AG09309 (cell line): ENCODE results near the gene CLDN6.

ENCODE experiments used
- DNase-seq: peaks from one replicate; pipeline ENCODE4 v3.0.0-alpha.2; 2010; ENCODE audit warnings: low read depth
- H3K4me3 ChIP-seq: 2 replicates; pipeline ENCODE4 v1.5.1; 2011; ENCODE audit warnings: mild to moderate bottlenecking, low read depth, low read length, moderate library complexity; ENCODE audit not compliant: control insufficient read depth
- CTCF ChIP-seq: IDR thresholded peaks from 2 replicates; pipeline ENCODE4 v1.5.1; 2011; ENCODE audit warnings: mild to moderate bottlenecking, low read depth, low read length, inconsistent platforms; ENCODE audit not compliant: insufficient read depth, control insufficient read depth; ENCODE audit errors: missing control alignments

The CLDN6 gene

GRCh38 chr16:3026609-3027488 lies 8.9 kb upstream of the CLDN6 start:
- no peak for TF ChIP-seq CTCF
- no peak for DNase-seq
- H3K4me3 ChIP-seq = no peak overlapping the region

DNA sequence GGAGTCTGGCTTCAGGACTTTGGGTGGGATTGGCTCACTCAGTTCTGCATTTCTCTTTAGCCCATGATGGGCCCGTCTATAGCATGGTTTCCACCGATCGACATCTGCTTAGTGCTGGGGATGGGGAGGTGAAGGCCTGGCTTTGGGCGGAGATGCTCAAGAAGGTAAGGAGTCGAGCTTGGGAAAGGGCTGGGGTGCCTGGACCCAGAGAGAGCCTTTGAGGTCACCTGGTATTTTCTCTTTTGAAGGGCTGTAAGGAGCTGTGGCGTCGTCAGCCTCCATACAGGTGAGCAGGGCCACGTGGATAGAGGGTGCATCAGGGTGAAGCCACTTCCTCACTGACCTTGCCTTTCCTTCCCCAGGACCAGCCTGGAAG lies 8.0 kb upstream of the CLDN6 start:
- DNase-seq = no peak
- no peak overlapping the region for H3K4me3 ChIP-seq
- TF ChIP-seq CTCF = no peak

DNA sequence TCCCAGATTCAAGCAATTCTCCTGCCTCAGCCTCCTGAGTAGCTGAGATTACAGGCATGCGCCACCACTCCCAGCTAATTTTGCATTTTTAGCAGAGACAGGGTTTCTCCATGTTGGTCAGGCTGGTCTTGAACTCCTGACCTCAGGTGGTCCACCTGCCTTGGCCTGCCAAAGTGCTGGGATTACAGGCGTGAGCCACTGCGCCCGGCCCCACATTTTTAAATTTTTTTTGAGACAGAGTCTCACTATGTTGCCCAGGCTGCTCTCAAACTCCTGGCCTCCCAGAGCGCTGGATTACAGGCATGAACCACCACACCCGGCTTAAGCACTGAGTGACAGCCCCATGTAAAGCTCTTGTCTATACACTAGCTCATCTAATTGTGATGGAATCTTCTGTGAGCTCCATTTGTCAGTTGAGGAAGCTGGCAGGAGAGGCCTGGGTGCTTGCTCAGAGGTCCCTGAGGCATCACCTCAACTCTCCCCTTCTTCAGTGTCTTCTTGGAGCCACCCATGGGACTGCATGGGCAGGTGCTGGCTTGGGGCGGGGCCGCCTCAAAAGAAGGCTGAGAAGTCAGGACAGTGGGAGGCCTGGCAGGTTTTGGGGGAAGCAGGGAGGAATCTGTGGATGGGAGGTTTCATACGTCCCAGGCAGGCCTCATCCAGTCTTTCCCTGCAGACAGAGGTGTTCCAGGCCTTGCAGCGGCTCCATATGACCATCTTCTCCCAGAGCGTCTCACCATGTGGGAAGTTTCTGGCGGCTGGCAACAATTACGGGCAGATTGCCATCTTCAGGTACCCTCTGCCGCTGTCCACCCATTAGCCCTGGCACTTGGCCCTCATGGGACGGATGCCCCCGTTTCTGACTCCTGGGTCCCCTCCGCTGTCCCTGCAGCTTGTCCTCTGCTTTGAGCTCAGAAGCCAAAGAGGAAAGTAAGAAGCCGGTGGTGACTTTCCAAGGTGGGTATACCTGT lies 7.3 kb upstream of the CLDN6 start:
- TF ChIP-seq CTCF = no peak
- H3K4me3 ChIP-seq = no peak overlapping the region
- no peak for DNase-seq

DNA sequence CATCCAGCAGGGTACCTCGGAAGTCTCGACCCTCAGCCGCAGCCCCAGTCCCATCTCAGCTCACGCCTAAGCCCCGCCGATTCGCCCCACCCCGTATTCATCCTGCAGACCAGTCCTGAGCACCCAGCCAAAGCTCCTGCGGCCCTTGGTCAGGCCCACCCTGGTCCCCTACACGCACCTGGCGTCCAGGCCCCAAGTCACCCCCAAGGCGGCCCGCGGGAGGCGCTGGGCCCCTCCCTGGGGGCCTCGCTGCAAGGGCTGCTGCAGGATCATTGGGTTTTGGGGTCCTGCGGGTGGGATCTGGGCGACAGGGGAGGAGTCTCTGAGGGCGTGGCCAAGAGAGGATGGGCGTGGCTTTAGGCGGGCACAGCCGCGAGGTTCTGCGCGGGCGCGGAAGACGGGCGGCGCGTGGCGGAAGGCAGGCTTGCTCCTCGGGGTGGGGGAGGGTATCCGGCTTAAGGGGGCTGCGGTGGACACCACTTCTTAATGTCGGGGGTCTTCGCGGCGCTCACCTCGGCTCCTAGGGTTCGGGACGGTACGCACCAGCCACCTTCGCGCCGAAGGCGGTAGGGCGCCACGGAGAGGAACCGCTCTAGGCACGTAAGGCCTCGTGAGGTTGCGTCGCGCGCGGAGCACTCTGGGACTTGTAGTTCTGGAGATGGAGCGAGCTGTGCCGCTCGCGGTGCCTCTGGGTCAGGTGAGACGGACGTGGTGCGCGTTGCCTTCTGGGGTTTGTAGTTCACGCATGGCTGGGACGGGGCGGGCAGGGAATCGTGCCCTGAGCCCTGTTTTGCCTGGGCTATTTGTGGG lies 5.9 kb upstream of the CLDN6 start, which contains the start of the genes HCFC1R1 and THOC6:
HCFC1R1 (minus strand) TSS at position 274 of the 810 bp plus-strand sequence; CDS start at position 273, 1 bp downstream.
THOC6 (plus strand) TSS at position 367 of the 810 bp plus-strand sequence; CDS start at position 659, 292 bp downstream.
- peak; percentile 90 for DNase-seq
- peak within 1 kb of the TSS; percentile 62 for H3K4me3 ChIP-seq
- TF ChIP-seq CTCF = no peak

- H3K4me3 ChIP-seq = peak overlapping the region; percentile 62
- no peak for TF ChIP-seq CTCF
- DNase-seq = peak; percentile 49
Observed at GRCh38 chr16:3023415-3023668, 5.4 kb upstream of the CLDN6 start.
